ENCODE measurements around the gene KIF26B.

Gene KIF26B

DNA sequence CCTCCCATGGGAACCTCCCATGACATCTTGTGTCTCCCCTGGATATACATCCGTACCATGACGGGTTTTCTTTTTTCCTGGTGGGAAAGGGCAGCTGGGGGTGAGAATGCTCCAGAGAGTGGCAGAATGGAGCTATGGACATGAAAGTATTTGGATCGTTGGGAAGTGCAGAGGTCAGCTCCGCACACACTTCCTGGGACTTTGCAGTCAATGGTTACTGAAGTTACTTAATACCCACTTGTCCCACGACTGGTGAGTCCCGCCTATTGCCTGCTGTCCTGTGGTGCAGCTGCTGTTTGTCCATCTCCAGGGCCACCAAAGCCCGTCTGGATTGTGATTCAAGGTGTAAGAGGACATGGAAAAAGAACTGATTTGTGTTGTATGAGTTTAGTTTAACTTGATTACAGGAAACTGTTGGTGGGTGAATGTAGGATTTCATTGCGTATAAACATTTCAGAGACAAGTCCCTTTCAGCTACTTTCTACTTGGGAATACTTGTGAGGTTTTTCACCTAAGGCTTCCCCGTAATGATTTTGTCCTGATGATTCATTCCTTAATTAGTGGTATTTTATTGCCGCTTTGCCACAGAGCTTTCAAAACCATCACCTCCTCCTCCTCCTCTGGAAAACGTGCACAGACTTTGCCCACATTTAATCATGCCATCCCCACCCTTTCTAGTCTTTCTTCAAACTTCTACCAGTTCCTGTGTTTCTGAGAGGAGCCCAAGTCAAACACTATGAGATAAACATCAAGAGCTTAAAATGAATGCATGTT, 308.8 kb downstream of the KIF26B start:
- Histone ChIP-seq H3K4me1 (ENCODE audit: insufficient read depth, low read length, poor library complexity, severe bottlenecking) (no peaks in the 10 kb centered on the region), H3K4me2 (ENCODE audit: low read depth, low read length, poor library complexity, severe bottlenecking) (no peak overlapping the region), H3K79me2 (ENCODE audit: insufficient read depth, low read length) (no peaks in the 10 kb centered on the region), H3K4me3 (ENCODE audit: low read length, poor library complexity, severe bottlenecking) (no peak overlapping the region), H3K27me3 (ENCODE audit: insufficient read depth, low read length, poor library complexity, severe bottlenecking) (no peaks in the 10 kb centered on the region), H3K9me2 (replicated peaks; ENCODE audit: low read depth, low read length) (no peaks in the 10 kb centered on the region), H3K9ac (ENCODE audit: low read depth, low read length, poor library complexity, severe bottlenecking) (no peak overlapping the region), H4K20me1 (ENCODE audit: insufficient read depth, low read length, poor library complexity, severe bottlenecking) (no peaks in the 10 kb centered on the region), H3F3A (ENCODE audit: low read depth) (no peaks in the 10 kb centered on the region), H3K9me3 (ENCODE audit: insufficient read depth, low read depth, low read length) (no peaks in the 10 kb centered on the region), H3K36me3 (ENCODE audit: insufficient read depth, low read length) (no peaks in the 10 kb centered on the region), H2AFZ (ENCODE audit: low read length) (no peak overlapping the region)
- TF ChIP-seq CTCF (conservative IDR thresholded peaks at IDR 0.05; ENCODE audit: low read length) (no peak), EZH2phosphoT487 (IDR thresholded peaks at IDR 0.05; ENCODE audit: borderline replicate concordance) (no peak)

- Histone ChIP-seq H3K36me3 (ENCODE audit: insufficient read depth, low read length) (no peaks in the 10 kb centered on the region), H3K9me2 (replicated peaks; ENCODE audit: low read depth, low read length) (no peaks in the 10 kb centered on the region), H2AFZ (ENCODE audit: low read length) (no peak overlapping the region), H3K9me3 (ENCODE audit: insufficient read depth, low read depth, low read length) (no peaks in the 10 kb centered on the region), H3K4me2 (ENCODE audit: low read depth, low read length, poor library complexity, severe bottlenecking) (no peak overlapping the region), H3K4me1 (ENCODE audit: insufficient read depth, low read length, poor library complexity, severe bottlenecking) (no peaks in the 10 kb centered on the region), H4K20me1 (ENCODE audit: insufficient read depth, low read length, poor library complexity, severe bottlenecking) (no peaks in the 10 kb centered on the region), H3K79me2 (ENCODE audit: insufficient read depth, low read length) (no peaks in the 10 kb centered on the region), H3K9ac (ENCODE audit: low read depth, low read length, poor library complexity, severe bottlenecking) (no peak overlapping the region), H3K27me3 (ENCODE audit: insufficient read depth, low read length, poor library complexity, severe bottlenecking) (no peaks in the 10 kb centered on the region), H3K4me3 (ENCODE audit: low read length, poor library complexity, severe bottlenecking) (no peak overlapping the region), H3F3A (ENCODE audit: low read depth) (no peaks in the 10 kb centered on the region)
- TF ChIP-seq EZH2phosphoT487 (IDR thresholded peaks at IDR 0.05; ENCODE audit: borderline replicate concordance), result no peak
- TF ChIP-seq CTCF (conservative IDR thresholded peaks at IDR 0.05; ENCODE audit: low read length), result no peak
Observed at GRCh38 chr1:245464290-245464689, 309.5 kb downstream of the KIF26B start.

- no peaks in the 10 kb centered on the region for H3F3A ChIP-seq (ENCODE audit: low read depth)
- no peak overlapping the region for H2AFZ ChIP-seq (ENCODE audit: low read length)
- no peaks in the 10 kb centered on the region for H3K9me3 ChIP-seq (ENCODE audit: insufficient read depth, low read depth, low read length)
- H3K4me2 ChIP-seq (ENCODE audit: low read depth, low read length, poor library complexity, severe bottlenecking), result no peak overlapping the region
- H3K9ac ChIP-seq (ENCODE audit: low read depth, low read length, poor library complexity, severe bottlenecking), result no peak overlapping the region
- H3K27me3 ChIP-seq (ENCODE audit: insufficient read depth, low read length, poor library complexity, severe bottlenecking), result no peaks in the 10 kb centered on the region
- H3K9me2 ChIP-seq (replicated peaks; ENCODE audit: low read depth, low read length), result no peaks in the 10 kb centered on the region
- H3K4me3 ChIP-seq (ENCODE audit: low read length, poor library complexity, severe bottlenecking), result no peak overlapping the region
- no peaks in the 10 kb centered on the region for H3K4me1 ChIP-seq (ENCODE audit: insufficient read depth, low read length, poor library complexity, severe bottlenecking)
- TF ChIP-seq EZH2phosphoT487 (IDR thresholded peaks at IDR 0.05; ENCODE audit: borderline replicate concordance) (no peak), CTCF (conservative IDR thresholded peaks at IDR 0.05; ENCODE audit: low read length) (no peak)
- H3K79me2 ChIP-seq (ENCODE audit: insufficient read depth, low read length), result no peaks in the 10 kb centered on the region
- H3K36me3 ChIP-seq (ENCODE audit: insufficient read depth, low read length), result no peaks in the 10 kb centered on the region
- no peaks in the 10 kb centered on the region for H4K20me1 ChIP-seq (ENCODE audit: insufficient read depth, low read length, poor library complexity, severe bottlenecking)
Observed at GRCh38 chr1:245465666-245466065, 310.9 kb downstream of the KIF26B start.

Measured in Loucy (cell line).